Measurements from ENCODE around the gene KIF26B.

KIF26B gene

DNA sequence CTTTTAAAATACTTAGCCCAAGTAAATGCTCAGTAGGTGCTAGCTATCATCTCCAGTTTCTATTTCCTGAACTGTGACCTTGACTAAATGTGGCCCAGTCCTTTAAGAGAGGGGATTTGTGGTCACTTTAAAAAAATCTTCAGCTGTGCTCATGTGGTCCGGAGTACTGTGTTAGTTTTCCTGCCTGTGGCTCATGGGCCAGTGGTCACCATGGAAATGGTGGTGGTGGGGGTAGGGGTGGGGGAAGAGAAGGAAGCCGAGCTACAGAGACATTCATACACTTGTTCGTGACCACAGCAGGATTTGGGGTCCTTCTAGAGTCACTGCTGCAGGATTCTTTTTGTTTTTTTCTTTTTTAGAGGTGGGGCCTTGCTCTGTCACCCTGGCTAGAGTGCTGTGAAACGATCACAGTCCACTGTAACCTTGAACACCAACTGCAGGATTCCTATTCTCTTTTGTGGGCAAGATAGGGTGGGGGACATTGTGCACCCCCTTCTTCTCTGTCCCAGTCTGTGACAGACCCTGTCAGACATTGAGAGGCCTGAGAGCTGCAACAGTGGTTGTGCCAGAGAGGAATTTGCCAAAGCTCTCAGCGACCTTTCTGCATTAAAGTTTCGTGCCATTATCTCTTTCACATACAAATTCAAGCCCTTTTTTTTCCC, 25.8 kb downstream of the KIF26B start:
- TF ChIP-seq OSR1 (CRISPR knock-in tag; IDR thresholded peaks at IDR 0.05) (no peak), TOX (CRISPR knock-in tag; IDR thresholded peaks at IDR 0.05; ENCODE audit: borderline replicate concordance) (no peak)
- TF ChIP-seq, protein P1, sequence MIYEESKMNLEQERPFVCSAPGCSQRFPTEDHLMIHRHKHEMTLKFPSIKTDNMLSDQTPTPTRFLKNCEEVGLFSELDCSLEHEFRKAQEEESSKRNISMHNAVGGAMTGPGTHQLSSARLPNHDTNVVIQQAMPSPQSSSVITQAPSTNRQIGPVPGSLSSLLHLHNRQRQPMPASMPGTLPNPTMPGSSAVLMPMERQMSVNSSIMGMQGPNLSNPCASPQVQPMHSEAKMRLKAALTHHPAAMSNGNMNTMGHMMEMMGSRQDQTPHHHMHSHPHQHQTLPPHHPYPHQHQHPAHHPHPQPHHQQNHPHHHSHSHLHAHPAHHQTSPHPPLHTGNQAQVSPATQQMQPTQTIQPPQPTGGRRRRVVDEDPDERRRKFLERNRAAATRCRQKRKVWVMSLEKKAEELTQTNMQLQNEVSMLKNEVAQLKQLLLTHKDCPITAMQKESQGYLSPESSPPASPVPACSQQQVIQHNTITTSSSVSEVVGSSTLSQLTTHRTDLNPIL (CRISPR knock-in tag; IDR thresholded peaks at IDR 0.05; ENCODE audit: low read depth): no peak
- TF ChIP-seq, protein P2, sequence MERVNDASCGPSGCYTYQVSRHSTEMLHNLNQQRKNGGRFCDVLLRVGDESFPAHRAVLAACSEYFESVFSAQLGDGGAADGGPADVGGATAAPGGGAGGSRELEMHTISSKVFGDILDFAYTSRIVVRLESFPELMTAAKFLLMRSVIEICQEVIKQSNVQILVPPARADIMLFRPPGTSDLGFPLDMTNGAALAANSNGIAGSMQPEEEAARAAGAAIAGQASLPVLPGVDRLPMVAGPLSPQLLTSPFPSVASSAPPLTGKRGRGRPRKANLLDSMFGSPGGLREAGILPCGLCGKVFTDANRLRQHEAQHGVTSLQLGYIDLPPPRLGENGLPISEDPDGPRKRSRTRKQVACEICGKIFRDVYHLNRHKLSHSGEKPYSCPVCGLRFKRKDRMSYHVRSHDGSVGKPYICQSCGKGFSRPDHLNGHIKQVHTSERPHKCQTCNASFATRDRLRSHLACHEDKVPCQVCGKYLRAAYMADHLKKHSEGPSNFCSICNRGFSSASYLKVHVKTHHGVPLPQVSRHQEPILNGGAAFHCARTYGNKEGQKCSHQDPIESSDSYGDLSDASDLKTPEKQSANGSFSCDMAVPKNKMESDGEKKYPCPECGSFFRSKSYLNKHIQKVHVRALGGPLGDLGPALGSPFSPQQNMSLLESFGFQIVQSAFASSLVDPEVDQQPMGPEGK (CRISPR knock-in tag; IDR thresholded peaks at IDR 0.05; ENCODE audit: borderline replicate concordance): no peak
- TF ChIP-seq, protein P3, sequence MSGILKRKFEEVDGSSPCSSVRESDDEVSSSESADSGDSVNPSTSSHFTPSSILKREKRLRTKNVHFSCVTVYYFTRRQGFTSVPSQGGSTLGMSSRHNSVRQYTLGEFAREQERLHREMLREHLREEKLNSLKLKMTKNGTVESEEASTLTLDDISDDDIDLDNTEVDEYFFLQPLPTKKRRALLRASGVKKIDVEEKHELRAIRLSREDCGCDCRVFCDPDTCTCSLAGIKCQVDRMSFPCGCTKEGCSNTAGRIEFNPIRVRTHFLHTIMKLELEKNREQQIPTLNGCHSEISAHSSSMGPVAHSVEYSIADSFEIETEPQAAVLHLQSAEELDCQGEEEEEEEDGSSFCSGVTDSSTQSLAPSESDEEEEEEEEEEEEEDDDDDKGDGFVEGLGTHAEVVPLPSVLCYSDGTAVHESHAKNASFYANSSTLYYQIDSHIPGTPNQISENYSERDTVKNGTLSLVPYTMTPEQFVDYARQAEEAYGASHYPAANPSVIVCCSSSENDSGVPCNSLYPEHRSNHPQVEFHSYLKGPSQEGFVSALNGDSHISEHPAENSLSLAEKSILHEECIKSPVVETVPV (CRISPR knock-in tag; IDR thresholded peaks at IDR 0.05): no peak
- ATAC-seq: no peak

DNA sequence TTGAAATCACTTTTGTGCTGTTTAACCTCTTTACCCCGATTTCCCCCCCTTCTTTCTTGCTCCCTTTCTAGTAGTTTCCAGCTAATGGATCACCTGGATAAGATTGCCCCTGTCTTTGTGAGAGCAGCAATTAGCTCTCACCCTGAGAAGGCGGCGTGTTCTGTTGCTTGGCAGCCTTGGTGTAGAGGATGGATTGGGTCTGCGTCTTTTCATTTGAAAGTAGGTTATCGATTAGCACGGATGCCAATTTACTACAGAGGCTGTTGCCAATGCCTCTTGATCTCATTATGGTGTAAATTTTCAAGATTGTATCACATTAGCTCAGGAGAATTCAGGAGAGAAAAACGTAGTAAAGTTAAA, 26.4 kb downstream of the KIF26B start:
- TF ChIP-seq, protein P1 (CRISPR knock-in tag; IDR thresholded peaks at IDR 0.05; ENCODE audit: low read depth): no peak
- TF ChIP-seq ZNF8 (CRISPR knock-in tag; IDR thresholded peaks at IDR 0.05) (no peak), RARB (CRISPR knock-in tag; IDR thresholded peaks at IDR 0.05) (no peak), ZFP3 (CRISPR knock-in tag; IDR thresholded peaks at IDR 0.05) (no peak), ZC3H10 (CRISPR knock-in tag; IDR thresholded peaks at IDR 0.05) (no peak), ISL1 (CRISPR knock-in tag; IDR thresholded peaks at IDR 0.05) (no peak), ARNTL (CRISPR knock-in tag; IDR thresholded peaks at IDR 0.05; ENCODE audit: borderline replicate concordance, low read depth) (no peak), OSR1 (CRISPR knock-in tag; IDR thresholded peaks at IDR 0.05) (no peak), GLIS3 (CRISPR knock-in tag; IDR thresholded peaks at IDR 0.05) (no peak)
- TF ChIP-seq, protein P4, sequence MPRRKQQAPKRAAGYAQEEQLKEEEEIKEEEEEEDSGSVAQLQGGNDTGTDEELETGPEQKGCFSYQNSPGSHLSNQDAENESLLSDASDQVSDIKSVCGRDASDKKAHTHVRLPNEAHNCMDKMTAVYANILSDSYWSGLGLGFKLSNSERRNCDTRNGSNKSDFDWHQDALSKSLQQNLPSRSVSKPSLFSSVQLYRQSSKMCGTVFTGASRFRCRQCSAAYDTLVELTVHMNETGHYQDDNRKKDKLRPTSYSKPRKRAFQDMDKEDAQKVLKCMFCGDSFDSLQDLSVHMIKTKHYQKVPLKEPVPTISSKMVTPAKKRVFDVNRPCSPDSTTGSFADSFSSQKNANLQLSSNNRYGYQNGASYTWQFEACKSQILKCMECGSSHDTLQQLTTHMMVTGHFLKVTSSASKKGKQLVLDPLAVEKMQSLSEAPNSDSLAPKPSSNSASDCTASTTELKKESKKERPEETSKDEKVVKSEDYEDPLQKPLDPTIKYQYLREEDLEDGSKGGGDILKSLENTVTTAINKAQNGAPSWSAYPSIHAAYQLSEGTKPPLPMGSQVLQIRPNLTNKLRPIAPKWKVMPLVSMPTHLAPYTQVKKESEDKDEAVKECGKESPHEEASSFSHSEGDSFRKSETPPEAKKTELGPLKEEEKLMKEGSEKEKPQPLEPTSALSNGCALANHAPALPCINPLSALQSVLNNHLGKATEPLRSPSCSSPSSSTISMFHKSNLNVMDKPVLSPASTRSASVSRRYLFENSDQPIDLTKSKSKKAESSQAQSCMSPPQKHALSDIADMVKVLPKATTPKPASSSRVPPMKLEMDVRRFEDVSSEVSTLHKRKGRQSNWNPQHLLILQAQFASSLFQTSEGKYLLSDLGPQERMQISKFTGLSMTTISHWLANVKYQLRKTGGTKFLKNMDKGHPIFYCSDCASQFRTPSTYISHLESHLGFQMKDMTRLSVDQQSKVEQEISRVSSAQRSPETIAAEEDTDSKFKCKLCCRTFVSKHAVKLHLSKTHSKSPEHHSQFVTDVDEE (CRISPR knock-in tag; IDR thresholded peaks at IDR 0.05): no peak
- TF ChIP-seq, protein P3 (CRISPR knock-in tag; IDR thresholded peaks at IDR 0.05): no peak
- ATAC-seq: no peak

DNA sequence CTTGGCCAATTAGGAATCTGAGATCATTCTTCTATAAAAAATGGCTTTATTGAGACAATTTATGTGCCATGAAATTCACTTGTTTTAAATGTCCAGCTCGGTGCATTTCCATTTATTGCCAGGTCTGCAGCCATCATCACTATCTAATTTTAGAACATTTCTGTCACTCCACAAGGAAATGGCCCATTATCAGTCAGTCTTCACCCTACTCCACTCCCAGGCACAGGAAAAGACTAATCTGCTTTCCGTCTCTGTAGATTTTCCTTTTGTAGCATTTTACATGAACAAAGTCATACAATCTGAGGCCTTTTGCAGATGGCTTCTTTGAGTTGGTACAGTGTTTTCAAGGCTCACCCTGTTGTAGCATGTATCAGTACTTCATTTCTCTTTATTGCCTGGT, 27.2 kb downstream of the KIF26B start:
- TF ChIP-seq ESRRG (CRISPR knock-in tag; IDR thresholded peaks at IDR 0.05) (no peak), ZNF8 (CRISPR knock-in tag; IDR thresholded peaks at IDR 0.05) (no peak; the same call in 1 of the 2 replicates), ISL1 (CRISPR knock-in tag; IDR thresholded peaks at IDR 0.05) (no peak), RARB (CRISPR knock-in tag; IDR thresholded peaks at IDR 0.05) (no peak), ZC3H10 (CRISPR knock-in tag; IDR thresholded peaks at IDR 0.05) (no peak), TCF4 (CRISPR knock-in tag; IDR thresholded peaks at IDR 0.05; ENCODE audit: borderline replicate concordance) (no peak), CSDC2 (CRISPR knock-in tag; IDR thresholded peaks at IDR 0.05) (no peak)
- TF ChIP-seq, protein P3 (CRISPR knock-in tag; IDR thresholded peaks at IDR 0.05): no peak
- TF ChIP-seq, protein P4 (CRISPR knock-in tag; IDR thresholded peaks at IDR 0.05): no peak
- TF ChIP-seq, protein P2 (CRISPR knock-in tag; IDR thresholded peaks at IDR 0.05; ENCODE audit: borderline replicate concordance): no peak
- no peak for ATAC-seq

Data from SK-N-SH treated with all-trans-retinoic acid at 6 μM for 48 hours (cell line).